GM19035 (cell line): ENCODE data around the gene NOB1.

Source experiments
- ATAC-seq: cut with Tn5 transposase; IDR thresholded peaks from one replicate; pipeline ENCODE4 v1.9.1; 2021; ENCODE audit not compliant: unreplicated experiment

The NOB1 gene

DNA sequence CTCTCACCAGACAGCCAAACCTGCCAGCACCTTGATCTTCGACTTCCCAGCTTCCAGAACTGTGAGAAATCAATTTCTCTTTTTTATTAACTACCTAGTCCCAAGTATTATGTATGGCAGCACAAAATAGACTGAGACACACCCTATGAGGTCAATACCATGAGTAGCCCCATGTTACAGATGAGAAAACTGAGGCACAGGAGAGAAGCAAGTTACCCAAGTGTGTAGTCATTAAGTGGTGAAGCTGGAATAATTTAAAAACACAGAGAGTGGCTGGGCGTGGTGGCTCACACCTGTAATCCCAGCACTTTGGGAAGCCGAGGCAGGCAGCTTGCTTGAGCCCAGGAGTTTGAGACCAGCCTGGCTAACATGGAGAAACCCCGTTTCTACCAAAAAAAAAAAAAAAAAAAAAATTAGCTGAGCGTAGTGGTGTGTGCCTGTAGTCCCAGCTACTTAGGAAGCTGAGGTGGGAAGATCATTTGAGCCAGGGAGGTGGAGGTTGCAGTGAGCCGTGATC lies 33.2 kb downstream of the NOB1 start:
- ATAC-seq = no peak

DNA sequence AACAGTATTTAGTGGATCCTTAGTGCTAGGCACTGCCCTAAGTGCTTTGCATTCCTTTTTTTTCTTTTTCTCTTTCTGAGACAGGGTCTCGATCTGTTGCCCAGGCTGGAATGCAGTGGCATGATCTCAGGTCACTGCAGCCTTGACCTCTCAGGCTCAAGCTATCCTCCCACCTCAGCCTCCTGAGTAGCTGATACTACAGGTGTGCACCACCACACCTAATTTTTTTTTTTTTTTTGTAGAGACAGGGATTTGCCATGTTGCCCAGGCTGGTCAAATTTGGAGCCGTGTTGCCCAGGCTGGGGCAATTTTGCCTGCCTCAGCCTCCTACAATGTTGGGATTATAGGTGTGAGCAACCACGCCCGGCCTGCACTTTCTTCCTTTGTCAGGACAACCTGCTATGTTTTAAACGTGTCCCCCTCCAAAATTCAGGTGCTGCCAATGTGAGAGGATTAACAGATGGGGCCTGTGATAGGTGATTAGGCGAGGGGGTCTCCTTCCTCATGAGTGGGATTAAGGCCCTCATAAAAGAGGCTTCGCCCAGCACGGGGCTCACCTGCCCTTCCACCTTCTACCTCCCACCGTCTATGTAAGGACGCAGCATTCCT lies 33.8 kb downstream of the NOB1 start:
- ATAC-seq = no peak

DNA sequence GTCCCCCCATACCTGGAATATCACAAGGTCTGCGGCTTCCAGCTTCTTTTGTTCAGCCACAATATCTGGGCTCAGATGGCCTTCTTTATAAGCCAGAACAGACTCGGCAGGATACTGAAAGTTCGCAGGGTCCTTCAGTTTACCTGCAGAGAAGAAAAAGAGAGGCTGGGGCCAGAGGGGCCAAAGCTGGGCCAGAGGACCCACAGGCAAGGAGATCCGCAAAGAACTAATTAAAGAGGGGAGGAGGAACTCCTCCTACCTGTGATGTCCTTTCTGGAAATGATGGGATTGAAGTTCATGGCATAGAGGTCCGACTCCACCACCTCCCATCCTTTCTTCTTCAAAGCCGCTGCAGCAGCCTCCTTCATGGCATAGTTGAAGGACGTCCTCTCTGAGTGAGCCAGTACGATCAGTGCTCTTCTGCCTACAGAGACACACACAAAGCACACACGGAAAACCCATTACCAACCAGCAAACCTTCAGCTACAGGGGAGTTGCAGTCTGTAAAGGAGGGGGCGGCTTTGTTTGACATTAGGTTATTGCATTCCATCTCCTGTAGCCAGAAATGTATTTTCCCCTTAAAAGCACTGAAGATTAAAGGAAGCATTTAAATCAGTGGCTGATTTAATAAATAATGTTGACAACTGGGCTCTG lies 36.5 kb downstream of the NOB1 start:
- no peak for ATAC-seq

DNA sequence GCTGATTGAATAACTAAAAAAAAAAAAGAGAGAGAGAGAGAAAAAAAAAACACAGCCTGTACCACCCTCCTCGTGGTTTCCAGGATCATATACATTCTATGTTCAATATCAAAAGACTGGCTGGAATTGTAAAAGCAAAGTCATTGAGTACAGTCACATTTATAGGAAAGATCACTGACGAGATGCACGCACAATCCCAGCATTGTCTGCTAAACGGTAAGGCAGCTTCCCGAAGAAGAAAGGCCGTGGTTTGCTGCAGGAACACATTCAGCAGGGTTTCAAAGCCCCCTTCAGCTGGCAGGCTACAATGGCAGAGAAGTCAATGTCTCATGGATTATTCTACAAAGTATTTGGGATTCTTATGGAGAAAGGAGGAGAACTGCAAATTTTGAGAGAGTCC lies 37.7 kb downstream of the NOB1 start:
- no peak for ATAC-seq

DNA sequence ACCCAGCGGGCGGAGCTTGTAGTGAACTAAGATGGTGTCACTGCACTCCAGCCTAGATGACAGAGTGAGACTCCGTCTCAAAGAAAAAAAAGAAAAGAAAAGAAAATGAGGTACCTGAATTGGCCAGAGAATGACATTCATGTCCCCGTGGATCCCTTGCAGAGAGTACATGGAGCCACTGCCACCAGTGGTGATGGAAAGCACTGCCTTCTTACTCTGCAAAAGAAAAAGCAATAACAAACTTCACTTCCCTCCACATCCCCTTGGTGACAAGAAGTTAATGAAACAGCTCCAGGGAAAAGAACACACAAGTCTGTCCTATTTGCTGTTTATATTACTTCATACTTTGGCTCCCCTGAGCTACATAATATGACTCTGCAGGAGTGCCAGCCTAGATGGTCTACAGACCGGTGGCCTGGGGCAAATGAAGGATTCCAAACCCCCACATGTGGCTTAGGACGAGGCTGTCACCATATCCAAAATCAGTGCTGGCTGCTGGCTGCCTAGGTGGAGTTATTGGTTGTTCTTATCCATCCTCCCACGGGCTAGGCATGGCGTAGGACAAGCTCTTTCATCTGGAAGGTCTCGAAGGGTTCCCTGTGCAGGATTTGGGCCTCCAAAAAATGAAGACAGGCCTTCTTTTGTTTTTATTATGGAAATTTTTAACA lies 41.7 kb downstream of the NOB1 start:
- ATAC-seq = no peak

DNA sequence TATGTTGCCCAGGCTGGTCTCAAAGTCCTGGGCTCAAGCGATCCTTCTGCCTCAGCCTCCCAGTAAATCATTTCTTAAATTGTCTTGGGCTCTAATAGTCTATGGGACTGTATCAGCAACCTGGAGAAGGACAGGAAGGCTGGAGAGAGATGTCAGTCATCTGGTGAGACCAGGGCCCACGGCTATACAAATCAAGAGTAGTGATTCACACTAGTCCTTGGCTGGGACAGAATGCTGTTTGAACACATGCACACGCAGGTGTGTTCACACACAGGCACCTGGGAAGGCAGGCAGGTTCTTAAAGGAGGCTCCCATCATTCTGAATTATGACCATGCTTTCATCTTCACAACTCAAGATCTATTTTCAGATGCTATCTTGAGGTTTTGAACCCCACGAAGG lies 42.4 kb downstream of the NOB1 start:
- no peak for ATAC-seq

DNA sequence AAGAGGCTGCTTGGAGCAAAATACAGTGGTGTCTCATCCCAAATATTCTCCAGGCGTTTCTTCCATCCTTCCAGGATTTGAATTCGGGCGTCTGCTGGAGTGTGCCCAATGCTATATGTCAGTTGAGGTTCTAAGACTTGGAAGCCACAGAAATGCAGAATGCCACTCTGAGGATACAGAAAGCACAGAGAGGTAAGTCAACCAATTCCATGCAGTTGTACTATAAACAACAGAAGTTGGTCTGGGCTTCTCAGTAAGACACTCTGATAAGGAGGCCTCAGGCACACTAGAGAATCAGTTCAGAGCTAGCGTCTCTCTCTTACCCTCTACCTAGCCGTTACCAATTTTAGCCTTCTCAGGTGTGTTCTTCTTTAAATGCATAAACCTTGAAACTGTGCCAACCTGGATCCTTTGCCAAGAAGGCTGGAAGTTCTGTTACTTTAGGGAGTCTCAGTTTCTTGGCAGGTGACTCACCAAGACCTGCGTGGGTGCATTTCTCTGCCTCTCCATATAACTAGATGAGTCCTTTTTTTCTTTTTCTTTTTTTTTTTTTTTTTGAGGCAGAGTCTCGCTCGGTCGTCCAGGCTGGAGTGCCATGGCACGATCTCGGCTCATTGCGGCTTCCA lies 43.5 kb downstream of the NOB1 start:
- ATAC-seq = no peak

DNA sequence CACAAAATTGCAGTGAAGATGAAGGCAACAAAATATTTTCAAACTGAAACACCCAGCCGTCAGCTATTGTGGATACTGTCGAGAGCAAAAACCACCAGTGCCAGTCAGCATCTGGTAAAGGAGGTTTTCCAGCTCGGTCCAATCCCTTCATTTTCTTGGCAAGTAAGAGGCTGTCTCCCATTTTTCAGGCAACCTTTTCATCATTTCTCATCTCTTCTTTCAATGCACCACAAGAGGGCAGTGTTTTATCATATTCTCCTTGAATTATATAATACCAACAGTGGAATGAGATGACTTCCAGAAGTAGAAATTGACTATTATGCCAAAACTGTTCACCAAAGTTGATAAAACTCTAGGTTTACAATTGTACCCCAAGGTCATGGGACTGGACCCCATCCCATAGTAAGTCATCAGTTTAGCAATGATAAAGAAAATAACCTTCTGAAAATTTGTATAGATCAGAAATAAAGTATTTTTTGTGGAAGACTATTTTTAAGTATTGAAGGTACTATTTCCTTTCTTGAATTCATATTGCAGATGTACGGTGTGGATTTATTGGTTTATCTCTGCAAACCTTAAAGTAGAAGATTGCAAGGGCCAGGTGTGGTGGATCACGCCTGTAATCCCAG lies 45.2 kb downstream of the NOB1 start:
- no peak for ATAC-seq

DNA sequence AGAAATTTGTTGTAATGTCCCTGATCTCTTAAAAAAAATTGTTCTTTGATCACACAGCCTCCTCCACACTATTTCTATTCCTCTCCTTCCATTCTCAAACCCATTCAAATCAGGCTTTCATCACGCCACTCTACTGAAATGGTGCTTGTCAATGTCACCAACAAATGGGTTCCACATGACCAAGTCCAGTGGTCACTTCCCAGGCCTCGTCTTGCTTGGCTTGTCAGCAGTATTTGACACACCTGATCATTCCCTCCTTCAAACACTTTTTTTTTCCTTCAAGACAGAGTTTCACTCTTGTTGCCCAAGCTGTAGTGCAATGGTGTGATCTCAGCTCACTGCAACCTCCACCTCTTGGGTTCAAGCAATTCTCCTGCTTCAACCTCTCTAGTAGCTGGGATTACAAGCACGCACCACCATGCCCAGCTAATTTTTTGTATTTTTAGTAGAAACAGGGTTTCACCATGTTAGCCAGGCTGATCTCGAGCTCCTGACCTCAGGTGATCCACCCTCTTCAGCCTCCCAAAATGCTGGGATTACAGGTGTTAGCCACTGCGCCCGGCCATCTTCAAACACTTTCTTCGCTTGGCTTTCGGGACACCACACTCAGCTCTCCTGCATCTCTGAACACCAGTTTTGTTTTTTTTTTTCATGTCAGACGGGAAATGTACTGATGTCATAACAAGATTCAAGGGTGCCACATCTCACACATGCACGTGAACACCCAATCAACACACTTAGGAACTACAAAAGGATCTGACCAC lies 46.6 kb downstream of the NOB1 start:
- no peak for ATAC-seq

DNA sequence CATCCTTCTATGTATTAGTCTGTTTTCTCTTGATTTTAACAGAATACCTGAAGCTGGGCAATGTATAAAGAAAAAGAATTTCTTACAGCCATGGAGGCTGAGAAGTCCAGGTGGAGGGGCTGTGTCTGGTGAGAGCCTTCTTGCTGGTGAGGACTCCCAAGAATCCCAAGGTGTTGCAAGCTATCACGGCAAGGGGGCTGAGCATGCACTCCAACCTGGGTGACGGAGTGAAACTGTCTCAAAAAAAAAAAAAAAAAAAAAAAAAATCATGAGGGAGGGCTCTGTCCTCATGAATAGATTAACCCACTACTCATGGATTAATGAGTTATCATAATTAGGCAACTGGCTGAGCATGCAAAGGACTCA lies 47.8 kb downstream of the NOB1 start:
- ATAC-seq = no peak

DNA sequence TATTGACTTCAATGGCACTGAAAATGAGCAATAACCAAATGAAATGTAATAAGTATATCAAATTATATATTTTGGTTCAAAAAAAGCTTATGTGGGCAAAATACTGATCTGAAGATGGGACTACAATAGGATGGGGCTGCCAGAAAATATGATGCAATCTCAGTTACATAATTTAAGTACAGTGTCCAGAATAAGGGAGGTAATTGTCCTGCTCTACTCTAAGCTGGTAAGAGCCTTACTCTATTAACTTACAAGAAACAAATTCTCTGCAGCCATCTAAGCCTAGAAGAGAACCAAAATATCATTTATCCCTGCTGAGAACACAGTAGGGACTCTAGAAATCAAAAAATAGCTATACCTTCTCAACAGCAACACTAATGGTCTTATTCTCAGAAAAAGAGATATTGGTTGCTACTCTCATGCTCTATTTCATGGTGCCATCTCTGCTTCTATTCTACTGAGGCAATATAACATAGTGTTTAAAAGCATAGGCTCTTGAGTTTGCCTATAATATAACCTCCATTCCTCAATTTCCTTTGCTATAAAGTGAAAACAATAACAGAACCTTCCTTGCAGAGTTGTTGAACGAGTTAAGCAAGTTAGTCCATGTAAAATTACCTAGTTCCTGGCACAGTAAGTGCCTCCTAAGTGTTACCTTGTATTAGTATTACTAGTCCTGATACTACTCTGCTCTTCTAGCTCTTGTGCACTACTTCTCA lies 48.3 kb downstream of the NOB1 start:
- no peak for ATAC-seq

DNA sequence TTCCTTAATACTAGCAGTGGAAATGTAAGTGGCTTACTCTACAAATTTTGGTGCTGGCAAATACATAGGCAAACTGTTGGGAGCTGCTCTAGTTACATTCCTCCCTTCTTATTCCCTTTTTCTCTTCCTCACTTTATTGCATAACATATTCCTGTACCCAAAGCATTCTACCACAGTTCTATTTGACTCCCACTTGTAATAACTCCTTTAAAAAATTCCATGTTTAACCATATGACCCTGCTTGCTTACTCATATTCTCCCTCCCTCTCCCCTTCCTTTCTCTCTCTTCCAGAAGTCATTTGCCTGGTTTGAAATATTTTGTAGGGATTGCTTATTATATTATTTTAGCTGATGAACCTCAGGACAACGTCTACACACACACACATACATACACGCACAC lies 51.1 kb downstream of the NOB1 start:
- no peak for ATAC-seq

DNA sequence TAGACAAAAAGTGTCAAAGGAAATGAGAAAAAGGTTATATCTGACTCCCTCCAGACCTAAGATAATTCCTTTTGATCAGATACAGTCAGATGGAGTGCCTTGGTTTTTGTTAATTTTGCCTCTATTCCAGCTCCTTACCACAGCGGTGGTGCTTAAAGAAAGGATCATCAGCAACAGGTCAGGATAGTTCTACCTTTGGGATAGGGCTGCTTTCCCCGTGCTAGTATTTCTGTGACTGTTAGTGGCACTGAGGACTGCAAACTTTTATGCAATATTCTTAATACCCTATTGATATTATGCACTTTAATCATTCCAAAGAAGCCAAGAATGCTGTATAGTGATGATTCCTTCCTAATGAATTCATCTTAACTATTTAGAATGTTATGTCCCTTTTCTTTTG lies 52.9 kb downstream of the NOB1 start:
- ATAC-seq = no peak

DNA sequence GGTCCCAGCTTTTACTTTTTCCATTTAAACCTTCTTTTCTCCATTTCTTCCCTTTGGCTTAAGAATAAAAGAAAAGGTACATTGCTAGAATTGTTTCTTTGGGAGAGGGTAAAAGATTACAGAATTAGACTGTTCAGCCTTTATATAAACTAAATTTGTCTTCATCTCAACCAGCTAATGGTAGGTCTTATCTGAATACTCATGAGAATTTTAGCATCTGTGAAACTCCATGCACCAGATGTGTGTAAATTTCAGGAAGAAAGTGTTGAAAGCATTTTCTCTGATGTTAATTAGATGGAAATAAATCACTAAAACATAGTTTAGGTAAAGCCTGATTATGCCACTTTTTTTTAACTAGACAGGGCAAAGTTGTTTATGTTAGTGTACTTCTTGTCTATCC lies 53.3 kb downstream of the NOB1 start:
- no peak for ATAC-seq

DNA sequence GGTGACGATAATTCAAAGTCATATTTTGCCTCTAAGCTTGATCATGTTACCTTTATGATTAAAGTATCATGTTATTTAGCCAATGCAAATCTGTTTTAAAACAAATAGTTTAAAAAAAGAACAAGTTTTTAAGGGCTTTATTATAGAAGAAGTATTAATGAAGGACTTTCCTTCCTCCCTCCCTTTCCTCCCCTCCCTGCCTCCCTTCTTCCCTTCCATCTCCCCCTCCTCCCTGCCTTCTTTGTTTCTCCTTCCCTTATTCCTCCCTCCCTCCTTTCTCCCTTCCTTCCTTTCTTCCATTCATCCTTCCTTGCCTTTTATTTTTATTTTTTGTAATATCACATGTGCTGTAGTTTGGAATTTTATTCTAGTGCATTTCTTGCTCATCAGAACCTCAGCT lies 54.8 kb downstream of the NOB1 start:
- ATAC-seq = no peak

DNA sequence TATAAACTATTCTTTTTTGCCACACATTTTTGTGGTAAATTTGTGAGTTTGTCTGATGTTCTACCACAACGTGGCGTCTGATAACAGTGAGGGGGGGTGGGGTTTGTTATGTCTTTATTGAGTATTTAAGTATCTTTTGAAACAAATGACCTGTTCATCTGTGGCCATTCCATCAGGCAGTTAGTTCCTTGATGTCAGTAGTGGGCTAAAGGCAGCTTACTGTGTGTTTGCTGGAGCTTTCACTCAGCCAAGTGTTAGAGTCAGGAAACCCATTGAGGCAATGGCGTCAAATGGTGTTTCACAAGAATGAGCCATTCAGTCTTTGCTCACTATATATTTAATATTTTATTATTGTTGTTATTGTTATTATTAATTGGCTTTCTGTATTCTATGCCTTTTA lies 56.3 kb downstream of the NOB1 start:
- ATAC-seq = no peak

DNA sequence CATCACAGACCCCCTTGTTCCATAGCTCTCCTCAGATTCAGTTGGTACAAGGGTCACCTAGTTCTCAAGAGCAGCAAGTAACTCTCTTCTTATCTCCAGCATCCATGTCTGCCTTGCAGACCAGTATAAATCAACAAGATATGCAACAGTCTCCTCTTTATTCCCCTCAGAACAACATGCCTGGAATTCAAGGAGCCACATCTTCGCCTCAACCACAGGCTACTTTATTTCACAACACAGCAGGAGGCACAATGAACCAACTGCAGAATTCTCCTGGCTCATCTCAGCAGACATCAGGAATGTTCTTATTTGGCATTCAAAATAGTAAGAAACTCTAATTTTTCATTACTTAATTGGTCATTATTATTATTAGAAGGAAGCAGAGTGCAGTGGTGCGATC lies 60.8 kb downstream of the NOB1 start:
- no peak for ATAC-seq

DNA sequence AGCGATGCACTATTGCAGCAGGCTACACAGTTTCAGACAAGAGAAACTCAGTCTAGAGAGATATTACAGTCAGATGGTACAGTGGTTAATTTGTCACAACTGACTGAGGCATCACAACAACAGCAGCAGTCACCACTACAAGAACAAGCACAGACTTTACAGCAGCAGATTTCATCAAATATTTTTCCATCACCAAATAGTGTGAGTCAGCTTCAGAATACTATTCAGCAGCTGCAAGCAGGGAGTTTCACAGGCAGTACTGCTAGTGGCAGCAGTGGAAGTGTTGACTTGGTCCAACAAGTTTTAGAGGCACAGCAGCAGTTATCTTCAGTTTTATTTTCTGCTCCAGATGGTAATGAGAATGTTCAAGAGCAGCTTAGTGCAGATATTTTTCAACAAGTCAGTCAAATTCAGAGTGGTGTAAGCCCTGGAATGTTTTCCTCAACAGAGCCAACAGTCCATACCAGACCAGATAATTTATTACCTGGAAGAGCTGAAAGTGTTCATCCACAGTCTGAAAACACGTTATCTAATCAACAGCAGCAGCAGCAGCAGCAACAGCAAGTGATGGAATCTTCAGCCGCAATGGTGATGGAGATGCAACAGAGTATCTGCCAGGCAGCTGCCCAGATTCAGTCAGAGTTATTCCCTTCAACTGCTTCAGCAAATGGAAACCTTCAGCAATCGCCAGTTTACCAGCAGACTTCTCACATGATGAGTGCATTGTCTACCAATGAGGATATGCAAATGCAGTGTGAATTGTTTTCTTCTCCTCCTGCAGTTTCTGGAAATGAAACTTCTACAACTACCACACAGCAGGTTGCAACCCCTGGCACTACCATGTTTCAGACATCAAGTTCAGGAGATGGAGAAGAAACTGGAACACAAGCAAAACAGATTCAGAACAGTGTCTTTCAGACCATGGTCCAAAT lies 62.5 kb downstream of the NOB1 start:
- no peak for ATAC-seq
